HUDEP-2 (cell line): ENCODE measurements around the gene PDE6H.
A peak's percentile ranks its signal among the peaks of the same experiment; 100 is the strongest.

Source experiments
- DNase-seq, 76 experiments: peaks; one replicate each; lab custom pipeline; 2025; ENCODE audit not compliant: unreplicated experiment in 76 of 76; lab: John Stamatoyannopoulos, UW

Gene PDE6H

DNA sequence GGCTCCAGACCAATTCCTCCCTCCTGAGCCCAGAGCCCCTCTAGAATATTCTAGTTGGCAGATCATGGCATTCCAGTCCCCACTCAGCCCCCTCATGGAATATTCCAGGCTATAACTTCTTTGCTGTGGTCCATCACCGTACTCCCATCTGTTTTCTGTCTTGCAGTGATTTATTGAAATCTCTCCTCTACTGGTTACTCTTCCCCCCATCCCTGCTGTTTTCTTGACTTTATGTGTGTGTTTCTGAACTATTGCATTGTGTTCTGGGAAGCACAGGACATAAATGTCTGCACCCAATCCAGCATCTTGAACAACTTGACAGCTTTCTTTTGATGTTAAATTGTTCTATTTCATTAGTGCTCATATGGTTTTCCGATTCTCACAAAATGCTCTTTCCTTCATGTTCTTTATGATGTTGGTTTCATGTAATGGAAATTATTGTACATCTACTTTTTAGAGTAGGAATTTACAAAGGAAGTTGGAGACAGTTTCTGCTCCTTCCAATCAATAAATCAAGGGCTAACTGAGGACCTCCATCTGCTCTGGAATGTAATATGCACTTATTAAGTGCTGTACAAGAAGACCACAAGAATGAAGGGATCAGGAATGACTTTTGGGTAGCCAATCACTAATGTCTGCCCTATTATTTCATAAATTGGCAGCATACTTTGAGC is 26.3 kb downstream of the PDE6H start:
- DNase-seq = no peak

- peak in 61 of 76 experiments; percentile 1 to 79 (median 43) for DNase-seq
These were observed 27.0 kb downstream of the PDE6H start for GRCh38 chr12:14999695-15000365.

GRCh38 chr12:15000575-15000974 is 27.7 kb downstream of the PDE6H start:
- no peak for DNase-seq

- DNase-seq = no peak
These were observed 29.0 kb downstream of the PDE6H start for GRCh38 chr12:15001733-15002382.

GRCh38 chr12:15004421-15004820 is 31.6 kb downstream of the PDE6H start:
- DNase-seq = no peak

DNA sequence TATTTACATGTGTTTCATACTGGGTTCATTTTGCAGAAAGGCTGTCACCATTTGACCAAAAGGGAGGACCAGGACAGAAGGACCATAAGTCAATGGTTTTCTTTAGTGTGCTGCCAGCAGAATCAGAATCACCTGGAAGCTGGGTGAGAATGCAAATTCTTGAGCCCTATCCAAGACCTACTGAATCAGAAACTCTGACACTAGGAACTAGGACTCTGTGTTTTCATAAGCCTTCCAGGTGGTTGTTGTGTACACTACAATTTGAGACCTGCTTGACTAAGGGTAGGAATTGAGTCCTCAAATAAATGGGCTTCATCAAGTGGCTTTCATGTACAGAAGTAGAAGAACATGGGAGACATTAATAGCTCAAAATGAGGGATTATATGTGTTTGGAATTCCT is 32.2 kb downstream of the PDE6H start:
- DNase-seq = no peak

DNA sequence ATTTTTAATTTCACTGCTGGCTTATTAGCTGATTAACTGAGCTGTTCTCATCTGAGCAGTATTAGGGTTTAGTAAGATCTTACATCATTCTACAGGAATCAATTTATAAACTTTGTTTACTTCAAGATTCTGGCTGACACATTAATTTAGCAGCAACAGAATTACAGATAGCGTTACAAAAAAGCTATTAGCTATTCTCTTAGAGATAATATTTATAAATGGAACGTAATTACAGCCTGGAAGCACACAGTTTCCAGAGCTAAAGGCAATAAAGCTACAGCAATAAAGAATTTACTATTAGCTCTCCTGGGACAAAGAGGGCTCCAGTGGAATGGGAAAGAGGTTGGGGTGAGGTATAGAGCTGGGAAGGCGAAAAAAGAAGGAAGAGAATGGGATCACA is 34.7 kb downstream of the PDE6H start:
- DNase-seq = no peak

DNA sequence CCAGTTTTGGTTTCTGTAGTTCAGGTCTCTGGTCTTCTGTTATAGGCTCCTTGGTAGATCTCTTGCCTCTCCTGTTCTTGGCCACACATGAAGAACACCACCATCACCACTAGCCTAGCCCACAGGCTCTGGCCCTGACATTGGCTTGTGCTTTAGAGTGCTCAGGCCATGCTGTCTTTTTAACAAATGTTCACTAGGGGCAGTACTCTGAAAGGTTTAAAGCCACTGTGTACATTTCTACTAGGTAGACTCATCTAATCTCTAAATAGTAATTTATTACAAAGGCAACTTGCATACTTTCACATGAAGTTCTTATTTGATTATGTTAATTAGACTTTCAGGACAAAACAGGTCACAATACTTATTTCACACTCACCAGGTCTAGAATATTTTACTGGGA is 38.3 kb downstream of the PDE6H start:
- peak in 4 of 76 experiments; percentile 3 to 7 (median 4) for DNase-seq

DNA sequence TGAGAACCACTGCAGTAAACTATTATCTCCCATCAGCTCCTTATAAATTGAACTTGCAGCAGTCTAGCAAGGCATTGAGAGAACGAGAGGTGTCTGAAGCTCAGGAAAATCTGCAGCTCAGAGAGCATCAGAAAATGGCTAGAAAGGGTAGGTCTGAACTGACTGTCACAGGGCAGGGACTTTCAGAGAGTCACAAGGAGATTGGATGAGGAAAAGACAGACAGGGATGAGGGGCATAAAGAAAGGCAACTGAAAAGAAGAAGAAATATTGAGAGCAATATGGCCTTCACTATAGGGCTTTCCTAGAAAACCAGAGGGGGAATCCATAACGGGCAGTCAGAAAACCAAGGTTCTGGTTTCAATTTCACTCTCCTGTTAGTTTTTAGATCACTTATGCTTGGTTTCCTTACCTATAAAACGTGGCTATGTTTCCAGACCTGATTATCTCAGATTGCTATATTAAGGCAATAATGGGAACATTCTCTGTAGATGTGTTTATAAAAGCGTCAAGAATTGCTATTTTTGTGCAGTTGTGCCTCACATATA is 40.9 kb downstream of the PDE6H start:
- no peak for DNase-seq

GRCh38 chr12:15014708-15015107 is 41.9 kb downstream of the PDE6H start:
- no peak for DNase-seq

DNA sequence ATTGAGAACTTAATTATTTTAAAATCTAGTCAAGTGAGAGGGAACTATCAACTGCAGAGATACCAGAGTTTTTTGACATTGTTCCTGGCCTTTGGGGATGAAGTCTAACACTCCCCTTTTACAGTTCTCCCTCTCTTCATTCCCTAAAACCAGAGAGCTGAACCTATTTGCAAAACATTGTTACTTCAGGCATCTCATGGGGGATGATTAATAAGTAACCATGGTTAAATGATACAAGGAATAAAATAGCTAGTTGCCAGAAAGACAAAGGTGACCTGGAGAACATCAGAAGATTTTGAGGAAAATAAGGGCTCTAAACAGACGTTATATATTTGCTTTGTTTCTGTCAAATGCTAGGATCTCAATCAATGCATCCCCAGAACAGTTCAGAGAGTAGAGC is 42.3 kb downstream of the PDE6H start:
- DNase-seq = no peak

- DNase-seq = no peak
These were observed 47.3 kb downstream of the PDE6H start for GRCh38 chr12:15020156-15020555.
